Astrocyte (in vitro differentiated cells and primary cell): ENCODE data around the gene SORL1.

Experiments
- CTCF ChIP-seq: IDR thresholded peaks from 2 replicates; pipeline ENCODE4 v1.5.1; 2011; ENCODE audit warnings: low read depth, mild to moderate bottlenecking, inconsistent platforms, low read length, moderate library complexity; ENCODE audit not compliant: insufficient read depth
- EZH2 ChIP-seq: IDR thresholded peaks from 2 replicates; pipeline ENCODE4 v1.6.1; 2012; ENCODE audit warnings: mild to moderate bottlenecking, low read length, inconsistent platforms; ENCODE audit not compliant: insufficient read depth

GRCh38 chr11:121661880-121662486 is 209.9 kb downstream of the SORL1 start:
- TF ChIP-seq CTCF (peak; percentile 7), EZH2 (no peak)
